GM12892 (cell line): ENCODE results near the gene TRMT11.

Source experiments
- POLR2A ChIP-seq: IDR thresholded peaks from 2 replicates; pipeline ENCODE4 v1.6.1; 2011; ENCODE audit warnings: low read depth, low read length, control low read depth
- POLR2AphosphoS5 ChIP-seq: IDR thresholded peaks from 2 replicates; pipeline ENCODE4 v1.6.1; 2011; ENCODE audit warnings: low read depth, low read length, control low read depth
- TAF1 ChIP-seq: IDR thresholded peaks from 2 replicates; pipeline ENCODE4 v1.6.1; 2011; ENCODE audit warnings: low read depth, mild to moderate bottlenecking, control low read depth, low read length, borderline replicate concordance

- TF ChIP-seq POLR2AphosphoS5 (no peak), POLR2A (no peak), TAF1 (no peak)
These were observed 52.9 kb downstream of the TRMT11 start for GRCh38 chr6:126039284-126039683.
